SK-N-DZ (cell line): ENCODE results near the gene WWOX.

Experiments
- DNase-seq: peaks from one replicate; pipeline ENCODE4 v3.0.0-alpha.2; 2015; ENCODE audit warnings: low spot score

WWOX gene

GRCh38 chr16:78140818-78141466 is 41.5 kb downstream of the WWOX start:
- no peak for DNase-seq

GRCh38 chr16:78142788-78143187 is 43.3 kb downstream of the WWOX start:
- DNase-seq: no peak

GRCh38 chr16:78146807-78147206 is 47.4 kb downstream of the WWOX start:
- DNase-seq: no peak

GRCh38 chr16:78147911-78148401 is 48.5 kb downstream of the WWOX start:
- DNase-seq: no peak

- no peak for DNase-seq
Observed at GRCh38 chr16:78150233-78150632, 50.8 kb downstream of the WWOX start.

GRCh38 chr16:78154729-78155461 is 55.4 kb downstream of the WWOX start:
- no peak for DNase-seq

GRCh38 chr16:78155791-78156345 is 56.4 kb downstream of the WWOX start:
- DNase-seq: no peak

GRCh38 chr16:78161023-78161729 is 61.7 kb downstream of the WWOX start:
- DNase-seq: no peak

- no peak for DNase-seq
Observed at GRCh38 chr16:78163772-78164670, 64.6 kb downstream of the WWOX start.

- DNase-seq: no peak
Observed at GRCh38 chr16:78170494-78170933, 71.1 kb downstream of the WWOX start.

- DNase-seq: no peak
Observed at GRCh38 chr16:78175287-78175686, 75.8 kb downstream of the WWOX start.

- DNase-seq: no peak
Observed at GRCh38 chr16:78176435-78176834, 77.0 kb downstream of the WWOX start.

GRCh38 chr16:78177218-78177617 is 77.8 kb downstream of the WWOX start:
- DNase-seq: no peak

DNA sequence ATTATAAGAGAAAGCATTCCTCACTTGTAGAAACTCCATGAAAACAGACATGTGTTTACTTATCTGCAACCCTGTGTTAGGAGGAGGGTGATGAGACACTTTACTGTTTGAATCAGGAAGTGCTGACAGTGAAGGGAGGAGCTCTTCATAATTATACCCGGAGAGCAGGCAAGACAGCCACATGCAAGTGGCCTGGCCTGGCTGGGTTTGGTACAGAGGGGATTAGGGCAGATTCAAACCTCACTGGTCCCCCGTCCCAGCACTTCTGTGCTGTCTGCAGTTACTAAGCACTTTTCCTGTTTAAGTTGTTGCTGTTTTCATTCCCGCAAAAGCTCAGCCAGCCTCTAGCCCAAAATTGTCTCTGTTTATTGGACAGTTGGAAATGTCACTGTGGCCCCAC is 78.5 kb downstream of the WWOX start:
- no peak for DNase-seq

DNA sequence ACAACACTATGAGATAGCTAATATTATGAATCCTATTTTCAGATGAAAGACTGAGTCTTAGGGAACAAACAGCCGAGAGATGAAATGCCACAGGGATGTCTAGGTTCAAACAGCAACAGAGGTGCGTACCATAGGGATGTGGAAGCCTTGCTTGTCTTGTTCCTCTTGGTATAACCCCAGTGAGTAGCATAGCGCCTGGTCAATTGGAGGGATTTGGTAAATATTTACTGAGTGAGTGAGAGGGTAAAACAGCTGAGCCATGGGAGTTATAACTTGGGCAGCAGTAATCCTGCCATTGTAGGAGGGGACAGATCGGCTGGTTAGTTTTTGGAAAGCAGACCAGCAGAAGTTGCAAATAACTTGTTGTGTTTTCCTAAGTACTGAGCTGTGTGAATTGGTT is 80.2 kb downstream of the WWOX start:
- no peak for DNase-seq

GRCh38 chr16:78180349-78180748 is 80.9 kb downstream of the WWOX start:
- no peak for DNase-seq

DNA sequence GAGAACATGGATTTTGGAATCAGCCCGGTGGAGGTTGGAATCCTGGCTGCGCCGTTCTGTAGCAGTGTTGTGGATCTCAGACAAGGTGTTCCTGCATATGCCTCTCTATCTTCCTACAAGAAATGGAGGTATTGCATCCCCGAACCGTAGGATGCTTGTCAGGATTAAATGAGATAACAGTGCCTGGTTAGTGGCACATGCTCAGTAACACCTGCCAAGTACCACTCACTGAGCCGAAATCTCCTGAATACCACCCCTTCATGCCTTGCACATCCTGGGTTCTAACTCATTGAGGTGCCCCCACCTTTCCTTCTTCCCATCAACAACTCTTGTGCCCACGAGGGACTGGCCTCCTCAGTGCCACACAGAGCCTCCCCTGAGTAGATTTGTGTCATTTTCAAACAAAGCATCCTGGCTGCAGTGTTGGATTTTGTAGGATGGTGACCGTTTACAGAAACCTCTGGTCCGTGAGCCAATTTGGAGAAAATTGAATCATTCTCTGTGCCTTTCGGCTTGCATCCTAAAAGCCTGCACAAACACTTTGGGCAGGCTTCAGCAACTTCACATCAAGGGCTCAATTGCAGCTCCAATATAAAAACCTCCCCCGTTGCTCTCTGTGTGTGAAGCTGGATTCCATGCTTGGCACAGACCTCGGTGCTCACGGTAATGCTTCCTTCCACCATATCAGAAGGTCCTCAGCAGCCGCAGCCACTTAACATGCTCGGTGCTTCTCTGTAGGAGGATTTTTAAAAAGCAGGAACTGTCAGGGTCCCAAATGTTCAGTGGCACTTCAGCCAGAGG is 84.2 kb downstream of the WWOX start:
- DNase-seq: peak; percentile 21

GRCh38 chr16:78184238-78185183 is 85.1 kb downstream of the WWOX start:
- DNase-seq: no peak

- DNase-seq: no peak
Observed at GRCh38 chr16:78189121-78189520, 89.7 kb downstream of the WWOX start.
